Thoracic aorta (tissue), 2 donors: ENCODE data around the gene AK8. TPM values are rescaled to one million over a fixed set of nuclear protein-coding genes. Genes with fewer than 3 reads are reported as not detected.

ENCODE experiments used
- ATAC-seq: fragments of 150-250 bp; one replicate; pipeline ENCODE4 v1.8.0; 2017; ENCODE audit warnings: low read depth; ENCODE audit not compliant: insufficient number of reproducible peaks, low FRiP score
- DNase-seq: peaks from one replicate; pipeline ENCODE4 v3.0.0-alpha.2; 2020; ENCODE audit warnings: low spot score
- H3K27ac ChIP-seq, 2 donors: fragments of 200-600 bp; sonication (generic); 1 replicate in 1 of 2; 2 replicates in 1 of 2; pipeline ENCODE4 v1.5.1; 2016; ENCODE audit warnings: mild to moderate bottlenecking in 2 of 2, moderate library complexity in 2 of 2
- H3K27me3 ChIP-seq: fragments of 200-600 bp; sonication (generic); replicated peaks from 2 replicates; pipeline ENCODE4 v1.6.0; 2016; ENCODE audit warnings: mild to moderate bottlenecking; ENCODE audit not compliant: insufficient read depth
- H3K36me3 ChIP-seq: fragments of 200-600 bp; sonication (generic); one replicate; pipeline ENCODE4 v1.5.1; 2016
- H3K4me1 ChIP-seq, 2 donors: fragments of 200-600 bp; sonication (generic); 1 replicate in 1 of 2; 2 replicates in 1 of 2; pipeline versions ENCODE4 v1.5.1 to v1.6.0; 2016; ENCODE audit warnings: low read depth in 2 of 2, mild to moderate bottlenecking in 1 of 2; ENCODE audit not compliant: control insufficient read depth in 1 of 2
- H3K4me3 ChIP-seq: fragments of 200-600 bp; sonication (generic); 2 replicates; pipeline ENCODE4 v1.5.1; 2016; ENCODE audit warnings: mild to moderate bottlenecking
- H3K9me3 ChIP-seq: fragments of 200-600 bp; sonication (generic); 2 replicates; pipeline ENCODE4 v1.5.1; 2016
- CTCF ChIP-seq: fragments of 200-600 bp; sonication (generic); IDR thresholded peaks from one replicate; pipeline ENCODE4 v1.5.1; 2019; ENCODE audit warnings: antibody characterized with exemption
- total RNA-seq, 2 donors: library from RNA; depleted of rRNA; stranded (reverse); fragments of >200 nt; gene quantifications; one replicate each; pipeline versions ENCODE4 v1.1.0 to v1.2.3, GENCODE V29; 2016

AK8 gene
- total RNA-seq, 2 donors from 2014 or later: 0.42 to 0.54 TPM

GRCh38 chr9:132854832-132855231 lies 23.3 kb downstream of the AK8 start:
- no peaks in the 10 kb centered on the region for H3K9me3 ChIP-seq
- no peak overlapping the region for H3K27ac ChIP-seq
- H3K27me3 ChIP-seq: no peaks in the 10 kb centered on the region
- DNase-seq: no peak
- no peak for TF ChIP-seq CTCF
- no peaks in the 10 kb centered on the region for H3K4me1 ChIP-seq
- H3K4me3 ChIP-seq: no peak overlapping the region
- no peaks in the 10 kb centered on the region for H3K36me3 ChIP-seq
- no peak for ATAC-seq

- DNase-seq (no peak), ATAC-seq (no peak)
- H3K36me3 ChIP-seq: no peaks in the 10 kb centered on the region
- no peaks in the 10 kb centered on the region for H3K27me3 ChIP-seq
- no peaks in the 10 kb centered on the region for H3K9me3 ChIP-seq
- no peak overlapping the region for H3K4me3 ChIP-seq
- TF ChIP-seq CTCF: no peak
- no peaks in the 10 kb centered on the region for H3K4me1 ChIP-seq
- no peak overlapping the region for H3K27ac ChIP-seq
Observed at GRCh38 chr9:132853482-132853881, 24.6 kb downstream of the AK8 start.

- no peak for DNase-seq
Observed at GRCh38 chr9:132849185-132849706, 28.8 kb downstream of the AK8 start.

GRCh38 chr9:132846918-132847515 lies 31.1 kb downstream of the AK8 start:
- Histone ChIP-seq H3K4me3 (no peak overlapping the region), H3K4me1 (no peaks in the 10 kb centered on the region), H3K27ac (no peak overlapping the region), H3K27me3 (no peaks in the 10 kb centered on the region), H3K9me3 (no peaks in the 10 kb centered on the region), H3K36me3 (no peaks in the 10 kb centered on the region)
- no peak for TF ChIP-seq CTCF
- ATAC-seq (no peak), DNase-seq (no peak)

More at GRCh38 chr9:132849185-132849706, 28.8 kb downstream of the AK8 start:
- no peak for ATAC-seq
- Histone ChIP-seq H3K27me3 (no peaks in the 10 kb centered on the region), H3K36me3 (no peaks in the 10 kb centered on the region), H3K4me1 (no peaks in the 10 kb centered on the region), H3K9me3 (no peaks in the 10 kb centered on the region), H3K4me3 (no peak overlapping the region), H3K27ac (no peak overlapping the region)
- TF ChIP-seq CTCF: no peak

GRCh38 chr9:132846109-132846917 lies 31.8 kb downstream of the AK8 start:
- no peak for DNase-seq

More at GRCh38 chr9:132846109-132846917, 31.8 kb downstream of the AK8 start:
- H3K4me1 ChIP-seq: no peaks in the 10 kb centered on the region
- no peak for TF ChIP-seq CTCF
- no peaks in the 10 kb centered on the region for H3K36me3 ChIP-seq
- H3K27me3 ChIP-seq: no peaks in the 10 kb centered on the region
- no peaks in the 10 kb centered on the region for H3K9me3 ChIP-seq
- no peak overlapping the region for H3K27ac ChIP-seq
- no peak overlapping the region for H3K4me3 ChIP-seq
- ATAC-seq: no peak
